ENCODE results near the gene STAG3.
"Not testable (repeated sequence)": the region's sequence is repeated elsewhere in the genome, so short reads cannot be mapped to it uniquely, and the experiment has no call there.

The STAG3 gene, protein sequence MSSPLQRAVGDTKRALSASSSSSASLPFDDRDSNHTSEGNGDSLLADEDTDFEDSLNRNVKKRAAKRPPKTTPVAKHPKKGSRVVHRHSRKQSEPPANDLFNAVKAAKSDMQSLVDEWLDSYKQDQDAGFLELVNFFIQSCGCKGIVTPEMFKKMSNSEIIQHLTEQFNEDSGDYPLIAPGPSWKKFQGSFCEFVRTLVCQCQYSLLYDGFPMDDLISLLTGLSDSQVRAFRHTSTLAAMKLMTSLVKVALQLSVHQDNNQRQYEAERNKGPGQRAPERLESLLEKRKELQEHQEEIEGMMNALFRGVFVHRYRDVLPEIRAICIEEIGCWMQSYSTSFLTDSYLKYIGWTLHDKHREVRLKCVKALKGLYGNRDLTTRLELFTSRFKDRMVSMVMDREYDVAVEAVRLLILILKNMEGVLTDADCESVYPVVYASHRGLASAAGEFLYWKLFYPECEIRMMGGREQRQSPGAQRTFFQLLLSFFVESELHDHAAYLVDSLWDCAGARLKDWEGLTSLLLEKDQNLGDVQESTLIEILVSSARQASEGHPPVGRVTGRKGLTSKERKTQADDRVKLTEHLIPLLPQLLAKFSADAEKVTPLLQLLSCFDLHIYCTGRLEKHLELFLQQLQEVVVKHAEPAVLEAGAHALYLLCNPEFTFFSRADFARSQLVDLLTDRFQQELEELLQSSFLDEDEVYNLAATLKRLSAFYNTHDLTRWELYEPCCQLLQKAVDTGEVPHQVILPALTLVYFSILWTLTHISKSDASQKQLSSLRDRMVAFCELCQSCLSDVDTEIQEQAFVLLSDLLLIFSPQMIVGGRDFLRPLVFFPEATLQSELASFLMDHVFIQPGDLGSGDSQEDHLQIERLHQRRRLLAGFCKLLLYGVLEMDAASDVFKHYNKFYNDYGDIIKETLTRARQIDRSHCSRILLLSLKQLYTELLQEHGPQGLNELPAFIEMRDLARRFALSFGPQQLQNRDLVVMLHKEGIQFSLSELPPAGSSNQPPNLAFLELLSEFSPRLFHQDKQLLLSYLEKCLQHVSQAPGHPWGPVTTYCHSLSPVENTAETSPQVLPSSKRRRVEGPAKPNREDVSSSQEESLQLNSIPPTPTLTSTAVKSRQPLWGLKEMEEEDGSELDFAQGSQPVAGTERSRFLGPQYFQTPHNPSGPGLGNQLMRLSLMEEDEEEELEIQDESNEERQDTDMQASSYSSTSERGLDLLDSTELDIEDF

DNA sequence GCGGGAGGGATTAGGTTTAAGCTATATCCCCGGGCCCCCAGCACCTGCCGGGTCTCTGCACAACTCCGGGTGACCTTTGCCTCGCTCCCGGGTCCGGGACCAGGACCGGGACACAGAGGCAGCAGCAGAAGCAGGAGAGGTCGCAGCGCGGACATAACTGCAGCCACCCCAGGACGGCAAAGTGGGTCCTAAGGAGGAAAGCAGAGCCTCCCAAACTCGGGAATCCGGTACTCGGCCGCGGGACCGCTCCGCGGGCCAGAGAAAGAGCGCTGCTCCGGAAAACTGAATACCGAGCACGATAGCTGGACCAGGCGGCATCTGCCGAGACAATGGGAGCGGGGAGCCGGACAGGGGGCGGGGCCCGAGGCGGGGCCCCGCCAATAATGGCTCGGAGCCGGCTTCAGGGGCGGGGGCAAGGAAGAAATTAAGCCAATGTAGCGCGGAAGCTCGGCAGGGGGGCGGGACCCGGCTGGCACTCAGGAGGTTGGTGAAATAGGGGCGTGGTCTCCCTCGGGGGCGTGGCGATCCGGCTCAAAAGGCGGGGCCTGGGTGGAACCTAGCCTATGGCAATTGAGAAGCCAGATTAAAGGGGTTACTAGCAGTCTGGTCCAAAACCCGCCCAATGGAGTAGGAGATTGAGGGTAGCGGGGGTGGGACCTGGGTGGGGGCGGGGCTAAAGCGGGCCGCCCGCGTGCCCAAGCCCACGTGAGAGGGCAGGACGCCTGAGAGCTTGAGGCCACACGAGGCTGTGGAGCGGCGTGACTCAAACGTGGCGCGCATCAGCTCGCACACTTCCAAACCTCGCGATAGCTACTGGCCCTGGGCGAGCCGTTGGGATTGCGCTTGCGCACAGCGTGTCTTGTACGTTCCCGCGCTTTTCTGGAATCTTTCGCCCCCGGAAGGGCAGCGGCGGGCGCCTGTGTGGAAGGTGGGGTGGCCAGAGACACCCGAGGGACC is at the start of gene STAG3, which contains the start of gene GPC2:
TSS of gene STAG3 (plus strand) at position 874 of the 957 bp plus-strand sequence. CDS start 2,639 bp downstream, outside the sequence.
TSS of gene GPC2 (minus strand) at position 337 of the 957 bp plus-strand sequence. CDS start at position 155, 182 bp downstream.
- peak; percentile 97 for FAIRE-seq

DNA sequence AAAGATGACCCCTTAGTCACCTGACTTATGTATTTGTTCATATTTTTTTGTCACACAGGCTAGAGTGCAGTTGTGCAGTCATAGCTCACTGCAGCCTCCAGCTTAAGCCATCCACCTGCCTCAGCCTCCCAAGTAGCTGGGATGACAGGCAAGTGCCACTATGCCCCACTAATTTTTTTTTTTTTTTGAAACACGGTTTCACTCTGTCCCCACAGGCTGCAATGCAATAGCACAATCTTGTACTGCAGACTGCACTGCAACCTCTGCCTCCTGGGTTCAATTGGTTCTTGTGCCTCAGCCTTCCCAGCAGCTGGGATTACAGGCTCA is 49.1 kb upstream of the STAG3 start:
- no peak for FAIRE-seq

DNA sequence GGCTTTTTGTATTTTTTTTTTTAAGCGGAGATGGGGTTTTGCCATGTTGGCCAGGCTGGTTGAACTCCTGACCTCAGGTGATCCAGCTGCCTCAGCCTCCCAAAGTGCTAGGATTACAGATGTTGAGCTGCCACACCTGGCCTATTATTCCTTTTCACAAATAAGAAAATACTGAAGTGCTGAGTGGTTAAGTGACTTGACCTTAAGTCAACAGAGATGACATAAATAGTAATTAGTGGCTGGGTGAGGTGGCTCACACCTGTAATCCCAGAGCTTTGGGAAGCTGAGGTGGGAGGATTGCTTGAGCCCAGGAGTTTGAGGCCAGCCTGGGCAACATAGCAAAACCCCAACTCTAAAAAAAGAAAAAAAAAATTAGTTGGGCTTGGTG is 47.5 kb upstream of the STAG3 start:
- FAIRE-seq = not testable (repeated sequence)

DNA sequence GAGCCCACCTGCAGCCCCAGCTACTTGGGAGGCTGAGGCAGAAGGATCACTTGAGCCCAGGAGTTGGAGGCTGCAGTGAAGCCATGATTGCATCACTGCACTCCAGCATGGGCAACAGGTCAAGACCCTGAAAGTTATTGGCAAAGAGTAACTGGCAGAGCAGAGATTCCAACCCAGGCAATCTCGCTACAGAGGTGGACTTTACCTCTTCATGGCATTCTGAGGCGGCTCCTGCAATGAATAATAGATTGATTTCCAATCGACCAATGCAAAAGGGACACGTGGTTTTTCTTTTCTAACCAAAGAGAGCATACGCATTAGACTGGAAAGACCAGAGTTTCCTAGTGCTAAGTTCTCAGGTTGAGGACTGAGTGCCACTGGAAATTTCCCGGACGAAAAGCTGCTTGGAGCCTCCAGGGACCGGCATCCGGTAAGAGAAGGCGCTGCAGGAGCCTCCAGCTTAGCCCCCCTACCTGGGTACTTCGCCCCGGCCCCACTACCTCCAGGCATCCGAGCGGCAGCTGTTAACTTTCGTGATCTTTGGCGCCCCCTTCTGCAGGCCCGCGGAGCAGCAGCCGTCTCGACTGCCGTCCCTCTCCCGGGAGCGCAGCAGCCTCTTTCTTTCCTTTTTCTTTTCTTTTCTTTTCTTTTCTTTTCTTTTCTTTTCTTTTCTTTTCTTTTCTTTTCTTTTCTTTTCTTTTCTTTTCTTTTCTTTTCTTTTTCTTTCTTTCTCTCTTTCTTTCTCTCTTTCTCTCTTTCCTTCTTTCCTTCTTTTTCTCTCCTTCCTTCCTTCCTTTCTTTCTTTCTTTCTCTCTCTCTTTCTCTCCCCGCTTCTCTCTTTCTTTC is 46.9 kb upstream of the STAG3 start:
- FAIRE-seq = peak; percentile 52

DNA sequence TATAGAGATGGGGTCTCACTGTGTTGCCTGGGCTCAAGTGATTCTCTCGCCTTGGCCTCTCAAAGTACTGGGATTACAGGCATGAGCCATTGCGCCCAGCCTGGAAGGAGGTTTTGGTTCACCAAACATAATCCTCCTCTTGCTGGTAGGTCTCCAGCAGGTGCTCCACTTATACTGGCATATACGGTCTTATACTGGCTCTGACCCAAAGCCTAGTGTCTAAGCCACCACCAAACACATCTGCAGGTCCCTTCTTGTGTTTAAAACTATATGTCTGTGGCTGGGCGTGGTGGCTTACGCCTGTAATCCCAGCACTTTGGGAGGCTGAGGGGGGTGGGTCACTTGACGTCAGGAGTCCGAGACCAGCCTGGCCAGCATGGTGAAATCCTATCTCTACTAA is 45.6 kb upstream of the STAG3 start:
- no peak for FAIRE-seq

DNA sequence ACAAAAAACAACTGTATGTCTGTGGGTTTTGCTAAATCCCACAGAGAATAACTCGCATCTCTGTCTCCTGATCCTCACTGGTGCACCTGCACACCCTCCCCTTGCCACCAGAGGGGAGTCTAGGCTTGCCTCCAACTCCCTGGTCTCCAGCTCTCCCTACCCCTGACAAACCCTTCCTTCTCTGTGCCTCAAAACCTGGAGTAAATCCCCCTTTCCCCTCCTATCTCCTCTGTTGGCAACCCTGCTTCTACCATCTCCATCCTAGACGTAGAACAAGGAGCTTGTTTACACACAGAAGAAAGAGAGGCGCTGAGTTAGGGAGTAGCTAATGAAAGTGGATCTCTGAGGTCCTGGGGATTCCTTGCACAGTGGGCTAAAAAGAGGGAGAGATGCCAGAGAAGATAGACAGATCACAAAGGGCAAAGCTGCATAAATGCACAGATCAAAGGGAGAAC is 45.0 kb upstream of the STAG3 start:
- FAIRE-seq = peak; percentile 62

DNA sequence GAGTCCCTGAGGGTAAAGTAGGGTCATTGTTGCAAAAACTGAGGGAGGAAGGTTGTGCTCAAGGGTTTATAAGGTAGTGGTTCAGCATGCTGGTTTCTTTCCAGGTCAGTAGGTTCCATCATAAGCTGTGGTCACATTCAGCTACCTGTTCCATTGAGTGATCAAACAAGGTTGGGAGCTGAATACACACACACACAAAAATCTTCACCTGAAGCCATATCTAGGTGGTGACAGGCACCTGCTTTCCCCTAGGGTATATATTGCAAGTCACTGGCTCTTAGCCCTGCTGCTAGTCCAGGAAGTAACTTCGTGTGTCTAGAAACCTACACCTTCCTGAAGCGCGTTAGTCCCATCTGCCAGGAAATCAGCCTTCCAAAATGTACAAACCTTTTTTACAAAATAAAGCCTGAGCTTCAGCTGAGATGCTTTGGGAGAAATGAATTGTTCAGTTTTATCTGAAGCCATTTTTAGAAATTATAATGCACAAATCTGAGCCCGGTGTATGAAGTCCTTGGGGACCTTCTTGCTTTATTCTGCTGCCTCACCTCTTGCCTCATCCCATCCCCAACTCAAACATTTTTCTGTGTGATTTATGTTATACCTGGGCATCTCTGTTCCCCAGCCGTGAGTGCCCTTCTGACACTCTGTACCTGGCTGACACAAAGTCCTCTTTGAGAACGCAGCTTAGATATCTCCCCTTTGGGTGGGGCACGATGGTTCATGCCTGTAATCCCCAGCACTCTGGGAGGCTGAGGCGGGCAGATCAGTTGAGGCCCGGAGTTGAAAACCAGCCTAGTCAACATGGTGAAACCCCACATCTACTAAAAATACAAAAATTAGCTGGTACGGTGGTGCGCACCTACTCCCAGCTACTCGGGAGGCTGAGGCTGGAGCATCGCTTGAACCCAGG is 39.6 kb upstream of the STAG3 start:
- no peak for FAIRE-seq

DNA sequence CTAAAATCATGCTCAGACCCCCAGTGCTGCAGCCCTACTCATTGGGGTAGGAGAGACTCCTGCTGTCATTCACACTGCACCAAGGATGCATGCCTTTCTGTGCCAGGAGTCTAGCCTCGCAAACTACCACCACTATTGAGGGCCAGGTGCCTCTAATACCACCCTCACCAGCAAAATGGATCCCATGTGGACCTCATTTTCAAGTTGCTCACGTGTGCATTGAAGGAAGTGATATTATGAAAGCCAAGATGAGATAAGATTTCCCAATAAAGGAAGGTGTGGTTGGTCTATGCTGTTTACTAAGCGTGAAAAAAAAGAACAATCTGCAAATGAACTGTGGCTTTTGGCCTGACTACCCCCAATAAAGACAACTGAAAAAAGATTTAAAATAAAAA is 36.2 kb upstream of the STAG3 start:
- no peak for FAIRE-seq

DNA sequence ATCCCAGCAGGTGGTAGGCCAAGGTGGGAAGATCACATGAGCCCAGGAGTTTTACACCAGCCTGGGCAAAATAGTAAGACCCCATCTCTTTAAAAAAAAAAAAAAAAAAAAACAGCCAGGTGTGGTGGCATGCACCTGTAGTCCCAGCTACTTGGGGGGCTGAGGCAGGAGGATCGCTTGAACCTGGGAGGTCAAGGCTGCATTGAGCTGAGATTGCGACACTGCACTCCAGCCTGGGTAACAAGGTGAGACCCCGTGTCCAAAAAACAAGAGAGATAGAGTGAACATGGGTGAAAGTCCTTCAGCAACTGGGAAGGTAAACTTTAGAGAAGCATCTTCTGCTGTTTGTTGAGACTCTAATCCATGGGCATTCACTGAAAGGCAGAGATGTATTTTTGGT is 35.3 kb upstream of the STAG3 start:
- no peak for FAIRE-seq

DNA sequence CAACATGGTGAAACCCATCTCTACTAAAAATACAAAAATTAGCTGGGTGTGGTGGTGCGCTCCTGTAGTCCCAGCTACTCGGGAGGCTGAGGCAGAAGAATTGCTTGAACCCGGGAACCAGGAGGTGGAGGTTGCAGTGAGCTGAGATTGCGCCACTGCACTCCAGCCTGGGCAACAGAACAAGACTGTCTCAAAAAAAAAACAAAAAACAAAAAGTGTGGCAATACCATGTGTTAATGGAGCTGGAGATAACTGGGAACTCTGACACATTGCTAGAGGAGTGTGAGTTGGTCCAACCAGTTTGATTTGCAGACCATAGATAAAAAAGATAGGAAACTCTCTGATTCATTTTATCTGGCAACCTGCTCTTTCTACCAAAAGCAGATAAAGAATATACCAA is 31.4 kb upstream of the STAG3 start:
- FAIRE-seq = not testable (repeated sequence)

DNA sequence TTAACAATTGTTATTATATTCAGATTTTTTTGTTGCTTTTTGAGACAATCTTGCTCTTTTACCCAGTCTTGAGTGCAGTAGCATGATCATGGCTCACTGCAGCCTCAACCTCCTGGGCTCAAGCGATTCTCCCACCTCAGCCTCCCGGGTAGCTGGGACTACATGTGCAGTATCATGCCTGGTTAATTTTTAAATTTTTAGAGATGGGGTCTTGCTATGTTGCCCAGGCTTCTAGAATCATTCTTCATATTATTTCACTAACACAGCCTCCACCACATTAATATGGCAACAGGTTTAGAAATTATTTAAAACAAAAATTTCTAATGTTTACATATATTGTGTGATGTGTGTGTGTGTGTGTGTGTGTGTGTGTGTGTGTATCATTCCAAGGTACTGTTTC is 30.4 kb upstream of the STAG3 start:
- no peak for FAIRE-seq

DNA sequence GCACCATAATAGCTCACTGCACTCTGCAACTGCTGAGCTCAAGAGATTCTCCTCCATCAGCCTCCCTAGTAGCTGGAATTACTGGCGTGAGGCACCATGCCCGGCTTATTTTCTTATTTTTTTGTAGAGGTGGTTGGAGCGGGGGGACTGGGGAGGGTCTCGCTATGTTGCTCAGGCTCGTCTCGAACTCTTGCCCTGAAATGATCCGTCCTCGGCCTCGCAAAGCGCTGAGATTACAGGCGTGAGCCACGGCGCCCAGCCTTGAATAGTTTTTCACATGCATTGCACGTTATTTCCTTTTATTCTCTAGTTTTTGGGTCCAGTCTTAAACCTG is 29.5 kb upstream of the STAG3 start:
- FAIRE-seq = no peak

DNA sequence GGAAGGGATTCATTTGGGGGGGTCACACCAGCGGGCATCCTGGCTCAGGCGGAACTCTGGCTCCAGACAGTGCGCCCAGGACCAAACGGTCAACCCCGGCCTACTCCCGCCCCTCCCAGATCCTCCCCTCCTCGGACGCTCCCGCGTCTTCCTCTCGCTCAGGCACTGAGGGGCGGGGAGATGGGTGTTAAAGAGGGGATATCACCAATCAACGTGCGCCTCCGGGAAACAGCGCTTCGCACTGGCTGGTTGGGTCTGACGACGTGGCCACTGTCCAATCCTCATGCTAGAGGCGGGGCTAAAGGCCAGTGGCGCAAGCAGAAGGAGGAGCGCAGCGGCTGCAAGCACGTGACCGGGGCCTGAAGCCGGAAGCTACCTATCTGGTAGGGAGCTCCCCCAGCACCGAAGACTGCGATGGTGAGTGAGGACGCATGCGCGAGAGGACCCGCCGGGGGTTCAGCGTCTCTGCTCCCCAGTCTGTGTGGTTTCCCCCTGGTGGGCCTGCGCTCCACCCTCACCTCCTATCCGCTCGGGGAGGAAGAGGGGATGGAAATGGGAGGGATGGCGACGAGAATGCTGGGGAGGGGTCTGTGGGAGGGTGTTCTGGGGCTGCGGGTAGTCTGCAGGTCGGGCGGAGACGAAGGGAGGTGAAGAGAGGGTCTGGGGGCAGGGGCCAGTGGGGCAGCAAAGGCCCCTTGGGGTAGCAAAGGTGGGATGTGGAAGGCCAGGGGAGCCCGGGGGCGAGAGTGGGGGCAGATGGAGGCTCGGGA is 29.0 kb upstream of the STAG3 start, which contains the start of gene LAMTOR4:
TSS of gene LAMTOR4 (plus strand) at position 360 of the 770 bp plus-strand sequence. CDS start at position 415, 55 bp downstream.
- FAIRE-seq = peak; percentile 98

DNA sequence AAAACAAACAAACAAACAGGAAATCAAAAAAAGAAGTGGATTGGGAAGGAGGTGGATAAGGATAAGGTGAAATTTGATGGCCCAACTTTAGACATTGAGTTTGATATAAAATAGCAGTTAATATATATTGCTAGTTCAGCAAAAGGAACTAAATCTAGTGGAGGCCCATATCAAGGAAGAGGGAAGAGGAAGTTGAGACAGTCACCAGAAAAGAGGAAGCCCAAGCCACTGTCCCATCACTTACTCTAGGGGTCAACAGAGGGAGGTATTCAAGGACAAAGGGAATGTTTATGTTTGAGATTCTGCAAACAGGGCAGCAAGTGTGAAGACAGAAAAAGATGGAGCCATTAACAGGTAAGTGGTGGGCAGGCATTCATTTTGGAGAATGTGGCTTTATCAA is 25.3 kb upstream of the STAG3 start:
- FAIRE-seq = no peak

DNA sequence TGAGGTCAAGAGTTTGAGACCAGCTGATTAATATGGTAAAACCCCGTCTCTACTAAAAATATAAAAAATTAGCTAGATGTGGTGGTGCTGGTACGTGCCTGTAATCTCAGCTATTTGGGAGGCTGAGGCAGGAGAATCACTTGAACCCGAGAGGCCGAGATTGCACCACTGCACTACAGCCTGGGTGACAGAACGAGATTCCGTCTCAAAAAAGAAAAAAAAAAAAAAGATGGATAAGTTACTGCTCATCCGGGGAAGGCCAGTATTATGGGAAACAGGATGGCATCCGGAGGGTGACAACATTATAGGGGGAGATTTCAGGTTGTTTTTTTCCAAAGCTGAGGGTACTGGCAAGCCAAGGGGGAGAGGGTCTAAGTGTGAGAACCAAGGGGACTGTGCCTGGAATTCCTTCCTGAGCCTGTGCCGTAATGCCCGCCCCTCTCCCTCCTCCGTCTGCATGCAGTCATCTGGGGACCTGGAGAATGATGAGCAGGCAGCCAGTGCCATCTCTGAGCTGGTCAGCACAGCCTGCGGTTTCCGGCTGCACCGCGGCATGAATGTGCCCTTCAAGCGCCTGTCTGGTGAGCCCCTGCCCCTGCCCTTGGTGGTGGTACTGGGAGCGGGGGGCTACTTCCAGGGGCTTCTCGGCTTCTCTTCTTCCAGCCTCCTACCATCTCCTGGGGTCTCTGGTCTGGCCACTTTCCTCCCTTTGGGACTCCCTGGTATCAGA is 24.6 kb upstream of the STAG3 start:
- no peak for FAIRE-seq

DNA sequence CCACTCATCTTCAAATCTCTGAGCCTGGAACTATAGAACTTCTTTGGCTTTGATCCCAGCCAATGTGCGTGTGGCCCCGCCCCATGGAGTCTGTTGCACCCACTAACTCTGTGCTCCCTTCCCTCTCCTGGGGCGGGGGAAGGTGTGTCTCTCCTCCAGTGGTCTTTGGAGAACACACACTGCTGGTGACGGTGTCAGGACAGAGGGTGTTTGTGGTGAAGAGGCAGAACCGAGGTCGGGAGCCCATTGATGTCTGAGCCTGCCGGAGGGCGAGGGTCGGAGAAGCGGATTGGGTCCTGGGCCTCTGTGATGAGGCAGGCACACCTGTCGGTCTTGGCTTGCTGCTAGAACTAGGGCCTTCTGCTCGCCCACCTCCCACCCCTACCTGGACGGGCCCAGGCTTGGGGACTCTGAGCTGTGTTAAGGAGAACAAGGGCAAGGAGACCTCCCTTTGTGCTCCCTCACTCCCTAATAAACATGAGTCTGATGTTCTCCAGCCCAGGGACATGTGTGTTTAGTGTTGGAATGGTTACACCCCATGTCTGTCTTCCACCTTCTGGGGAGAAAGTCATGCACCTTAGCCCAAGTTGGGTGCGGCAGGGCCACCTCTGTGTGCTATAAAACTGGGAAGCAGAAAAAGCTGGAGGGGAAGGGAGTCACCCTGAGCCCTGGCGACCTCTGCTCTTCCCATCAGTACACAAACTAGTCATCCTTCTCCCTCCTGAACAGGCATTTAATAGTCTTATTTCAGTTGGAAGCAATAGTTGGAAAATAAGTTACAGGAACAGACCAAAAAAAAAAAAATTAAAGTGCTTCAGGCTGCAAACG is 23.8 kb upstream of the STAG3 start:
- FAIRE-seq = no peak
